ENCODE results near the gene ITPR2. TPM values are rescaled to one million over a fixed set of nuclear protein-coding genes. Genes with fewer than 3 reads are reported as not detected.

ITPR2 gene
- total and polyA plus RNA-seq, 2 of the 8 experiments (the other 6 are each of a cell fraction or from before 2014, with no cell fraction given), result 4.1 to 48.3 TPM

GRCh38 chr12:26768611-26769603 is 64.1 kb downstream of the ITPR2 start:
- Histone ChIP-seq H3K56ac (replicated peaks; ENCODE audit: insufficient read length, low read depth, low read length) (no peak overlapping the region), H3K18ac (ENCODE audit: extremely low read depth, low read length) (no peak overlapping the region), H3K9me3 (ENCODE audit: insufficient read depth in 2 of 2, low read depth in 1 of 2, low read length in 1 of 2) (no peaks in the 10 kb centered on the region), H2AFZ (ENCODE audit: low read length) (no peak overlapping the region), H3K4me2 (ENCODE audit: insufficient read depth in 1 of 2, low read depth in 2 of 2, low read length in 2 of 2) (no peak overlapping the region), H3K36me3 (ENCODE audit: control insufficient read depth in 2 of 4, insufficient read depth in 4 of 4, low read length in 3 of 4) (no peaks in the 10 kb centered on the region), H2AK5ac (ENCODE audit: low read depth, low read length) (no peak overlapping the region), H4K91ac (replicated peaks; ENCODE audit: insufficient read length, low read length) (no peak overlapping the region), H3K4ac (replicated peaks; ENCODE audit: insufficient read length, low read depth, low read length) (no peak overlapping the region), H3K27ac (ENCODE audit: low read depth, low read length) (no peak overlapping the region), H3K4me1 (replicated peaks in 1 of 4; ENCODE audit: control insufficient read depth in 3 of 4, insufficient read depth in 4 of 4, low read length in 3 of 4) (no peaks in the 10 kb centered on the region), H3K4me3 (ENCODE audit: extremely low read depth in 1 of 4, insufficient read depth in 2 of 4, low read depth in 3 of 4, low read length in 4 of 4) (no peak overlapping the region), H3K79me1 (ENCODE audit: low read depth, low read length) (no peaks in the 10 kb centered on the region), H2BK5ac (ENCODE audit: low read depth, low read length) (no peak overlapping the region), H4K8ac (ENCODE audit: extremely low read depth, insufficient read depth, low read length) (no peak overlapping the region), H3K23me2 (ENCODE audit: low read depth, low read length) (no peaks in the 10 kb centered on the region; the same call in 1 of the 2 replicates), H2BK120ac (replicated peaks; ENCODE audit: low read depth, low read length) (no peak overlapping the region), H4K5ac (ENCODE audit: insufficient read length, low read depth, low read length) (no peak overlapping the region), H4K20me1 (replicated peaks in 1 of 2; ENCODE audit: control insufficient read depth in 1 of 2, insufficient read depth in 2 of 2, low read length in 2 of 2) (no peaks in the 10 kb centered on the region), H2BK12ac (ENCODE audit: low read depth, low read length) (no peak overlapping the region), H3K14ac (ENCODE audit: insufficient read length) (no peak overlapping the region), H2BK15ac (ENCODE audit: low read length) (no peak overlapping the region), H3K9ac (replicated peaks in 1 of 4; ENCODE audit: extremely low read depth in 1 of 4, low read depth in 3 of 4, low read length in 3 of 4) (no peak overlapping the region), H3K23ac (ENCODE audit: insufficient read length) (no peak overlapping the region), H3K79me2 (ENCODE audit: control insufficient read depth in 1 of 2, insufficient read depth in 2 of 2, low read length in 2 of 2) (no peaks in the 10 kb centered on the region; a peak in 1 of 4 replicates), H3K27me3 (replicated peaks in 1 of 4; ENCODE audit: control insufficient read depth in 3 of 4, extremely low read depth in 1 of 4, insufficient read depth in 3 of 4, low read length in 3 of 4) (no peaks in the 10 kb centered on the region), H2BK20ac (ENCODE audit: low read length) (no peak overlapping the region)
- FAIRE-seq, result no peak
- CTCF ChIA-PET (ENCODE audit: partially characterized antibody), result interaction anchor here (1.1 kb wide), 1 partner anchor 110 kb away, joined by 3 read pairs; no protein-coding TSS in a partner anchor
- TF ChIP-seq JUN (IDR thresholded peaks at IDR 0.05; ENCODE audit: low read depth, low read length), result no peak
- no peak for TF ChIP-seq CEBPB (IDR thresholded peaks at IDR 0.05; ENCODE audit: low read depth, low read length)
- TF ChIP-seq, protein P1, sequence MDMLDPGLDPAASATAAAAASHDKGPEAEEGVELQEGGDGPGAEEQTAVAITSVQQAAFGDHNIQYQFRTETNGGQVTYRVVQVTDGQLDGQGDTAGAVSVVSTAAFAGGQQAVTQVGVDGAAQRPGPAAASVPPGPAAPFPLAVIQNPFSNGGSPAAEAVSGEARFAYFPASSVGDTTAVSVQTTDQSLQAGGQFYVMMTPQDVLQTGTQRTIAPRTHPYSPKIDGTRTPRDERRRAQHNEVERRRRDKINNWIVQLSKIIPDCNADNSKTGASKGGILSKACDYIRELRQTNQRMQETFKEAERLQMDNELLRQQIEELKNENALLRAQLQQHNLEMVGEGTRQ (IDR thresholded peaks at IDR 0.05; ENCODE audit: low read length), result no peak
- no peak for TF ChIP-seq RAD21 (IDR thresholded peaks at IDR 0.05 in 1 of 2, conservative IDR thresholded peaks at IDR 0.05 in 1 of 2; ENCODE audit: low read depth in 2 of 2, low read length in 2 of 2)
- no peak for TF ChIP-seq EP300 (IDR thresholded peaks at IDR 0.05; ENCODE audit: borderline replicate concordance in 1 of 2, low read depth in 2 of 2, low read length in 2 of 2)
- no peak for TF ChIP-seq PHF8 (conservative IDR thresholded peaks at IDR 0.05; ENCODE audit: low read depth, low read length)
- TF ChIP-seq RFX5 (IDR thresholded peaks at IDR 0.05; ENCODE audit: borderline replicate concordance, low read depth, low read length), result no peak
- POLR2A ChIA-PET (ENCODE audit: partially characterized antibody), result no interaction called here
- DNase-seq (ENCODE audit: low read depth in 1 of 2, low spot score in 2 of 2), result no peak
- WGBS, 2 experiments (ENCODE audit: extremely low coverage in 1 of 2, insufficient coverage in 1 of 2, insufficient read length in 1 of 2, insufficient replicate concordance in 2 of 2, low coverage in 1 of 2, low lambda C conversion rate in 2 of 2, missing lambda C conversion rate in 1 of 2), result 91% methylated on average over 1 of the region's 1 CpG; no CpG with 5 or more reads in 1 of the 2 experiments
